Liver (tissue), 9 donors: ENCODE data around the gene LIPI. TPM values are rescaled to one million over a fixed set of nuclear protein-coding genes. Genes with fewer than 3 reads are reported as not detected.

Experiments
- DNase-seq: peaks from one replicate; pipeline ENCODE4 v3.0.0-alpha.2; 2017; ENCODE audit warnings: low spot score
- H3K27ac ChIP-seq, 2 donors: one replicate each; pipeline ENCODE4 v1.7.0; 2013; ENCODE audit warnings: inconsistent platforms in 2 of 2, low read length in 2 of 2, control low read depth in 1 of 2, low read depth in 1 of 2, mild to moderate bottlenecking in 1 of 2
- H3K27me3 ChIP-seq, 4 donors: one replicate each; pipeline versions ENCODE4 v1.6.1 to v1.7.0; 2013; ENCODE audit warnings: low read length in 3 of 4, inconsistent platforms in 1 of 4, mild to moderate bottlenecking in 1 of 4, moderate library complexity in 1 of 4; ENCODE audit not compliant: control insufficient read depth in 4 of 4, insufficient read depth in 4 of 4
- H3K36me3 ChIP-seq, 4 donors: one replicate each; pipeline versions ENCODE4 v1.6.1 to v1.7.0; 2013; ENCODE audit warnings: low read length in 3 of 4, mild to moderate bottlenecking in 3 of 4, low read depth in 1 of 4, moderate library complexity in 1 of 4; ENCODE audit not compliant: control insufficient read depth in 4 of 4, insufficient read depth in 3 of 4
- H3K4me1 ChIP-seq, 4 donors: one replicate each; pipeline versions ENCODE4 v1.6.1 to v1.7.0; 2013; ENCODE audit warnings: low read length in 3 of 4, mild to moderate bottlenecking in 3 of 4, moderate library complexity in 1 of 4; ENCODE audit not compliant: control insufficient read depth in 4 of 4, insufficient read depth in 4 of 4
- H3K4me3 ChIP-seq, 3 donors: one replicate each; pipeline versions ENCODE4 v1.6.1 to v1.7.0; 2013; ENCODE audit warnings: low read length in 3 of 3, control low read depth in 1 of 3, low read depth in 1 of 3, mild to moderate bottlenecking in 1 of 3
- H3K9ac ChIP-seq, 2 donors: one replicate each; pipeline ENCODE4 v1.7.0; 2013; ENCODE audit warnings: low read length in 2 of 2, mild to moderate bottlenecking in 2 of 2, moderate library complexity in 2 of 2, control low read depth in 1 of 2, low read depth in 1 of 2
- H3K9me3 ChIP-seq, 4 donors: one replicate each; pipeline versions ENCODE4 v1.6.1 to v1.7.0; 2013; ENCODE audit warnings: low read length in 3 of 4; ENCODE audit not compliant: control insufficient read depth in 4 of 4
- EGR1 ChIP-seq, 2 donors: IDR thresholded peaks; 2 replicates each; pipeline ENCODE4 v1.6.1; 2016 to 2018; ENCODE audit warnings: antibody characterized with exemption in 2 of 2, low read depth in 2 of 2
- FOXA1 ChIP-seq: IDR thresholded peaks from 2 replicates; pipeline ENCODE4 v1.6.1; 2016; ENCODE audit warnings: antibody characterized with exemption
- FOXA2 ChIP-seq: IDR thresholded peaks from 2 replicates; pipeline ENCODE4 v1.6.1; 2016; ENCODE audit warnings: antibody characterized with exemption
- GABPA ChIP-seq, 2 donors: IDR thresholded peaks in 1 of 2; conservative IDR thresholded peaks in 1 of 2; 2 replicates each; pipeline ENCODE4 v1.6.1; 2016; ENCODE audit warnings: antibody characterized with exemption in 2 of 2, mild to moderate bottlenecking in 1 of 2, moderate library complexity in 1 of 2
- HNF4A ChIP-seq, 2 donors: conservative IDR thresholded peaks; 2 replicates each; pipeline ENCODE4 v1.6.1; 2016; ENCODE audit warnings: antibody characterized with exemption in 2 of 2, mild to moderate bottlenecking in 2 of 2
- JUND ChIP-seq, 2 donors: IDR thresholded peaks; 2 replicates each; pipeline ENCODE4 v1.6.1; 2016; ENCODE audit warnings: antibody characterized with exemption in 2 of 2
- NR2F2 ChIP-seq: IDR thresholded peaks from 2 replicates; pipeline ENCODE4 v1.6.1; 2016; ENCODE audit warnings: antibody characterized with exemption
- RAD21 ChIP-seq, 2 donors: IDR thresholded peaks; 2 replicates each; pipeline ENCODE4 v1.6.1; 2016; ENCODE audit warnings: antibody characterized with exemption in 2 of 2, mild to moderate bottlenecking in 2 of 2
- RXRA ChIP-seq, 2 donors: IDR thresholded peaks; 2 replicates each; pipeline ENCODE4 v1.6.1; 2017 to 2018; ENCODE audit warnings: antibody characterized with exemption in 2 of 2, mild to moderate bottlenecking in 1 of 2
- SP1 ChIP-seq: IDR thresholded peaks from 2 replicates; pipeline ENCODE4 v1.6.1; 2018; ENCODE audit warnings: antibody characterized with exemption, mild to moderate bottlenecking
- TAF1 ChIP-seq: conservative IDR thresholded peaks from 2 replicates; pipeline ENCODE4 v1.6.1; 2016; ENCODE audit warnings: antibody characterized with exemption, mild to moderate bottlenecking
- YY1 ChIP-seq: IDR thresholded peaks from 2 replicates; pipeline ENCODE4 v1.6.1; 2016; ENCODE audit warnings: antibody characterized with exemption, mild to moderate bottlenecking
- polyA plus RNA-seq, 2 donors: library from polyadenylated mRNA; stranded (reverse) in 1 of 2; unstranded in 1 of 2; fragments of 200-250 nt in 1 of 2; fragments of >200 nt in 1 of 2; fragmentation: Nextera tagmentation in 1 of 2; extraction: Ambion mirVana in 1 of 2; gene quantifications; one replicate each; pipeline versions ENCODE4 v1.2.1 to v1.2.3, GENCODE V29; 2013 to 2015
- total RNA-seq, 2 donors: library from RNA; depleted of rRNA; stranded (reverse); fragments of >200 nt; gene quantifications; one replicate each; pipeline ENCODE4 v1.2.3, GENCODE V29; 2014
- TF ChIP-seq, protein P1 (sequence below): fragments of 150-350 bp; IDR thresholded peaks from 2 replicates; pipeline ENCODE4 v1.5.1; 2017; ENCODE audit warnings: improper control_type of control experiment, low read depth, low read length; ENCODE audit not compliant: missing input control
- TF ChIP-seq, protein P2 (sequence below): IDR thresholded peaks from 2 replicates; pipeline ENCODE4 v1.6.1; 2016; ENCODE audit warnings: antibody characterized with exemption
- TF ChIP-seq, protein P3 (sequence below): IDR thresholded peaks from 2 replicates; pipeline ENCODE4 v1.6.1; 2016; ENCODE audit warnings: antibody characterized with exemption, mild to moderate bottlenecking
- TF ChIP-seq, protein P4 (sequence below): IDR thresholded peaks from 2 replicates; pipeline ENCODE4 v1.6.1; 2016; ENCODE audit warnings: antibody characterized with exemption
- TF ChIP-seq, protein P5 (sequence below): IDR thresholded peaks from 2 replicates; pipeline ENCODE4 v1.6.1; 2016; ENCODE audit warnings: antibody characterized with exemption
- donor health status: healthy.
- donor health status: healthy.
- donor health status: healthy.
- donor health status: healthy.
- donor health status: healthy.

Gene LIPI
- total and polyA plus RNA-seq, 4 donors: not detected

DNA sequence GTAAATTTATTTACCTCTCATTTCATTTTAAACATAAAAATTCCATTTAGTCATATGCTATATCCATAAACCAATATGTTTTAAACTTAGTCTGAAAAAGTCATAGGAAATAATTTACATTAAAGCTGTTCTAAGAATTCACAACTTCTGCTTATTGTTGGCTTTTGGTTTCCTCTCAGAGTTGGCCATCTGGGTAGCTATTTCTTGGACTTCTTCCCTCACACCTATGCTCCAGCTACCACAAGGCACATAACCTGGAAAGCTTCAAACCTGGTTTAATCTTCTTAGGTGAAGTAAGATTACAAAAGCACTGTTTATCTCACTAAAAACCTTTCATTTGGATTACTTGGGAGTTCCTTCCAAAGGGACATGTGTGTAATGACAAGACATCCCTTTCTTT, 35.0 kb upstream of the LIPI start:
- TF ChIP-seq RAD21 (IDR thresholded peaks at IDR 0.05) (no peak), FOXA1 (no peak), GABPA (IDR thresholded peaks at IDR 0.05 in 1 of 2, conservative IDR thresholded peaks at IDR 0.05 in 1 of 2) (no peak), EGR1 (IDR thresholded peaks at IDR 0.05; ENCODE audit: low read depth in 2 of 2) (no peak), YY1 (no peak), RXRA (IDR thresholded peaks at IDR 0.05) (no peak)
- TF ChIP-seq, protein P1, sequence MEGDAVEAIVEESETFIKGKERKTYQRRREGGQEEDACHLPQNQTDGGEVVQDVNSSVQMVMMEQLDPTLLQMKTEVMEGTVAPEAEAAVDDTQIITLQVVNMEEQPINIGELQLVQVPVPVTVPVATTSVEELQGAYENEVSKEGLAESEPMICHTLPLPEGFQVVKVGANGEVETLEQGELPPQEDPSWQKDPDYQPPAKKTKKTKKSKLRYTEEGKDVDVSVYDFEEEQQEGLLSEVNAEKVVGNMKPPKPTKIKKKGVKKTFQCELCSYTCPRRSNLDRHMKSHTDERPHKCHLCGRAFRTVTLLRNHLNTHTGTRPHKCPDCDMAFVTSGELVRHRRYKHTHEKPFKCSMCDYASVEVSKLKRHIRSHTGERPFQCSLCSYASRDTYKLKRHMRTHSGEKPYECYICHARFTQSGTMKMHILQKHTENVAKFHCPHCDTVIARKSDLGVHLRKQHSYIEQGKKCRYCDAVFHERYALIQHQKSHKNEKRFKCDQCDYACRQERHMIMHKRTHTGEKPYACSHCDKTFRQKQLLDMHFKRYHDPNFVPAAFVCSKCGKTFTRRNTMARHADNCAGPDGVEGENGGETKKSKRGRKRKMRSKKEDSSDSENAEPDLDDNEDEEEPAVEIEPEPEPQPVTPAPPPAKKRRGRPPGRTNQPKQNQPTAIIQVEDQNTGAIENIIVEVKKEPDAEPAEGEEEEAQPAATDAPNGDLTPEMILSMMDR: no peak
- TF ChIP-seq, protein P2, sequence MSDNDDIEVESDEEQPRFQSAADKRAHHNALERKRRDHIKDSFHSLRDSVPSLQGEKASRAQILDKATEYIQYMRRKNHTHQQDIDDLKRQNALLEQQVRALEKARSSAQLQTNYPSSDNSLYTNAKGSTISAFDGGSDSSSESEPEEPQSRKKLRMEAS: no peak
- TF ChIP-seq, protein P3, sequence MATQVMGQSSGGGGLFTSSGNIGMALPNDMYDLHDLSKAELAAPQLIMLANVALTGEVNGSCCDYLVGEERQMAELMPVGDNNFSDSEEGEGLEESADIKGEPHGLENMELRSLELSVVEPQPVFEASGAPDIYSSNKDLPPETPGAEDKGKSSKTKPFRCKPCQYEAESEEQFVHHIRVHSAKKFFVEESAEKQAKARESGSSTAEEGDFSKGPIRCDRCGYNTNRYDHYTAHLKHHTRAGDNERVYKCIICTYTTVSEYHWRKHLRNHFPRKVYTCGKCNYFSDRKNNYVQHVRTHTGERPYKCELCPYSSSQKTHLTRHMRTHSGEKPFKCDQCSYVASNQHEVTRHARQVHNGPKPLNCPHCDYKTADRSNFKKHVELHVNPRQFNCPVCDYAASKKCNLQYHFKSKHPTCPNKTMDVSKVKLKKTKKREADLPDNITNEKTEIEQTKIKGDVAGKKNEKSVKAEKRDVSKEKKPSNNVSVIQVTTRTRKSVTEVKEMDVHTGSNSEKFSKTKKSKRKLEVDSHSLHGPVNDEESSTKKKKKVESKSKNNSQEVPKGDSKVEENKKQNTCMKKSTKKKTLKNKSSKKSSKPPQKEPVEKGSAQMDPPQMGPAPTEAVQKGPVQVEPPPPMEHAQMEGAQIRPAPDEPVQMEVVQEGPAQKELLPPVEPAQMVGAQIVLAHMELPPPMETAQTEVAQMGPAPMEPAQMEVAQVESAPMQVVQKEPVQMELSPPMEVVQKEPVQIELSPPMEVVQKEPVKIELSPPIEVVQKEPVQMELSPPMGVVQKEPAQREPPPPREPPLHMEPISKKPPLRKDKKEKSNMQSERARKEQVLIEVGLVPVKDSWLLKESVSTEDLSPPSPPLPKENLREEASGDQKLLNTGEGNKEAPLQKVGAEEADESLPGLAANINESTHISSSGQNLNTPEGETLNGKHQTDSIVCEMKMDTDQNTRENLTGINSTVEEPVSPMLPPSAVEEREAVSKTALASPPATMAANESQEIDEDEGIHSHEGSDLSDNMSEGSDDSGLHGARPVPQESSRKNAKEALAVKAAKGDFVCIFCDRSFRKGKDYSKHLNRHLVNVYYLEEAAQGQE: no peak
- TF ChIP-seq, protein P4, sequence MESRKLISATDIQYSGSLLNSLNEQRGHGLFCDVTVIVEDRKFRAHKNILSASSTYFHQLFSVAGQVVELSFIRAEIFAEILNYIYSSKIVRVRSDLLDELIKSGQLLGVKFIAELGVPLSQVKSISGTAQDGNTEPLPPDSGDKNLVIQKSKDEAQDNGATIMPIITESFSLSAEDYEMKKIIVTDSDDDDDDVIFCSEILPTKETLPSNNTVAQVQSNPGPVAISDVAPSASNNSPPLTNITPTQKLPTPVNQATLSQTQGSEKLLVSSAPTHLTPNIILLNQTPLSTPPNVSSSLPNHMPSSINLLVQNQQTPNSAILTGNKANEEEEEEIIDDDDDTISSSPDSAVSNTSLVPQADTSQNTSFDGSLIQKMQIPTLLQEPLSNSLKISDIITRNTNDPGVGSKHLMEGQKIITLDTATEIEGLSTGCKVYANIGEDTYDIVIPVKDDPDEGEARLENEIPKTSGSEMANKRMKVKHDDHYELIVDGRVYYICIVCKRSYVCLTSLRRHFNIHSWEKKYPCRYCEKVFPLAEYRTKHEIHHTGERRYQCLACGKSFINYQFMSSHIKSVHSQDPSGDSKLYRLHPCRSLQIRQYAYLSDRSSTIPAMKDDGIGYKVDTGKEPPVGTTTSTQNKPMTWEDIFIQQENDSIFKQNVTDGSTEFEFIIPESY: no peak
- TF ChIP-seq, protein P5, sequence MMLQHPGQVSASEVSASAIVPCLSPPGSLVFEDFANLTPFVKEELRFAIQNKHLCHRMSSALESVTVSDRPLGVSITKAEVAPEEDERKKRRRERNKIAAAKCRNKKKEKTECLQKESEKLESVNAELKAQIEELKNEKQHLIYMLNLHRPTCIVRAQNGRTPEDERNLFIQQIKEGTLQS: no peak
- H3K36me3 ChIP-seq: no peaks in the 10 kb centered on the region
- H3K27ac ChIP-seq: no peak overlapping the region
- peaks cover 0 to 7% (median 0%) of the 10 kb centered on the region in 4 donors for H3K27me3 ChIP-seq
- no peaks in the 10 kb centered on the region for H3K9me3 ChIP-seq
- DNase-seq: no peak
- no peak overlapping the region for H3K9ac ChIP-seq
- no peak overlapping the region for H3K4me3 ChIP-seq
- H3K4me1 ChIP-seq: no peaks in the 10 kb centered on the region

DNA sequence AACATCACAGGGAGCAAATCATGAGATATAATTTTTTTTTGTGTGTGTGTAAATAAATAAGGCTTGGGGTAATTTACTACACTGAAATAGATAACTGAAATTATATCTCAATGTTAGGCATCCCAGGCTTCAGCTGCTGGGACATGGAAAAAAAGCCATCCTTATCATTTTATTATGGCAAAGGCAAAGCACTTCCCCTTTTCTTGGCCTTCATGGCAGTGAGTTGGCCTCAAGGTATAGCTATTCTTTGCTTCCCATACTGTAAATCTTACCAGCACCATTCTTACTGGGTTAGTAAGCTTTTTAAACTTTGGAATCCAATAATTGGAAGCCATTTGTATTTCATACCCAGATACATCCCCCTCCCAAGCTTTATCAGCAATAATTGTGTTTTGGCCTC, 34.2 kb upstream of the LIPI start:
- H3K27ac ChIP-seq: no peak overlapping the region
- H3K27me3 ChIP-seq: peaks cover 0 to 7% (median 0%) of the 10 kb centered on the region in 4 donors
- no peaks in the 10 kb centered on the region for H3K36me3 ChIP-seq
- H3K9me3 ChIP-seq: no peaks in the 10 kb centered on the region
- no peak overlapping the region for H3K9ac ChIP-seq
- no peak for DNase-seq
- H3K4me3 ChIP-seq: no peak overlapping the region
- no peaks in the 10 kb centered on the region for H3K4me1 ChIP-seq
- TF ChIP-seq GABPA (IDR thresholded peaks at IDR 0.05 in 1 of 2, conservative IDR thresholded peaks at IDR 0.05 in 1 of 2): no peak
- no peak for TF ChIP-seq EGR1 (IDR thresholded peaks at IDR 0.05; ENCODE audit: low read depth in 2 of 2)
- no peak for TF ChIP-seq JUND (IDR thresholded peaks at IDR 0.05)
- no peak for TF ChIP-seq YY1
- TF ChIP-seq, protein P5: no peak
- TF ChIP-seq RAD21 (IDR thresholded peaks at IDR 0.05): no peak
- TF ChIP-seq, protein P1: no peak
- TF ChIP-seq, protein P4: no peak
- TF ChIP-seq NR2F2: no peak
- TF ChIP-seq RXRA (IDR thresholded peaks at IDR 0.05): no peak
- no peak for TF ChIP-seq SP1
- TF ChIP-seq FOXA2: no peak
- TF ChIP-seq HNF4A (conservative IDR thresholded peaks at IDR 0.05): no peak
- TF ChIP-seq TAF1: no peak
